DND-41 (cell line): ENCODE measurements around the gene NPTXR.

Source experiments
- ATAC-seq: fragments of 200-7000 bp; cut with Tn5 transposase; 3 replicates; pipeline ENCODE4 v1.9.1; 2021; ENCODE audit warnings: low read depth; ENCODE audit not compliant: insufficient read depth
- DNase-seq: peaks from one replicate; pipeline ENCODE4 v3.0.0-alpha.2; 2020
- H2AFZ ChIP-seq: 2 replicates; pipeline ENCODE4 v1.6.0; 2012; ENCODE audit warnings: low read depth, low read length
- H3K27ac ChIP-seq: 2 replicates; pipeline ENCODE4 v1.5.1; 2012; ENCODE audit warnings: low read length, inconsistent platforms
- H3K27me3 ChIP-seq: fragments of 200-600 bp; sonication (generic); 2 replicates; pipeline ENCODE4 v1.6.0; 2012; ENCODE audit warnings: low read length, mild to moderate bottlenecking, inconsistent platforms; ENCODE audit not compliant: insufficient read depth, poor library complexity
- H3K36me3 ChIP-seq: 2 replicates; pipeline ENCODE4 v1.5.1; 2012; ENCODE audit warnings: low read length, inconsistent platforms; ENCODE audit not compliant: insufficient read depth
- H3K4me1 ChIP-seq: 2 replicates; pipeline ENCODE4 v1.5.1; 2012; ENCODE audit warnings: mild to moderate bottlenecking, low read length; ENCODE audit not compliant: insufficient read depth
- H3K4me2 ChIP-seq: 2 replicates; pipeline ENCODE4 v1.6.0; 2012; ENCODE audit warnings: mild to moderate bottlenecking, moderate library complexity, low read length, inconsistent platforms; ENCODE audit not compliant: insufficient read depth
- H3K4me3 ChIP-seq, 2 experiments: fragments of 200-600 bp in 1 of 2; shearing (Covaris generic) in 1 of 2; 2 replicates each; pipeline ENCODE4 v1.5.1; 2012 to 2016; ENCODE audit warnings: inconsistent platforms in 2 of 2, low read length in 2 of 2, mild to moderate bottlenecking in 2 of 2, low read depth in 1 of 2, moderate library complexity in 1 of 2
- H3K79me2 ChIP-seq: 2 replicates; pipeline ENCODE4 v1.6.0; 2012; ENCODE audit warnings: low read length, inconsistent platforms; ENCODE audit not compliant: insufficient read depth
- H3K9ac ChIP-seq: 2 replicates; pipeline ENCODE4 v1.6.0; 2012; ENCODE audit warnings: low read depth, mild to moderate bottlenecking, inconsistent platforms, low read length, moderate library complexity
- H3K9me3 ChIP-seq: 2 replicates; pipeline ENCODE4 v1.5.1; 2012; ENCODE audit warnings: low read length, moderate library complexity, mild to moderate bottlenecking, inconsistent platforms; ENCODE audit not compliant: insufficient read depth, severe bottlenecking
- H4K20me1 ChIP-seq: 2 replicates; pipeline ENCODE4 v1.6.0; 2012; ENCODE audit warnings: low read length; ENCODE audit not compliant: insufficient read depth
- CTCF ChIP-seq: IDR thresholded peaks from 2 replicates; pipeline ENCODE4 v1.5.1; 2012; ENCODE audit warnings: borderline replicate concordance, low read length, moderate library complexity, mild to moderate bottlenecking; ENCODE audit not compliant: poor library complexity, severe bottlenecking; ENCODE audit errors: extremely low read depth
- EZH2 ChIP-seq: IDR thresholded peaks from 3 replicates; pipeline ENCODE4 v1.6.1; 2012; ENCODE audit warnings: borderline replicate concordance, low read depth, mild to moderate bottlenecking, moderate library complexity, low read length, inconsistent platforms; ENCODE audit not compliant: severe bottlenecking

NPTXR gene

GRCh38 chr22:38843201-38843656, 599 bp downstream of the NPTXR start:
- no peaks in the 10 kb centered on the region for H3K36me3 ChIP-seq
- no peaks in the 10 kb centered on the region for H3K79me2 ChIP-seq
- H3K4me3 ChIP-seq = peak overlapping the region in 1 of 2 experiments; percentile 20; a peak in 1 of 4 replicates
- peak overlapping the region; percentile 53; the same call in 1 of the 2 replicates for H3K4me2 ChIP-seq
- peaks cover 60% of the 10 kb centered on the region for H3K27me3 ChIP-seq
- H3K9me3 ChIP-seq = no peaks in the 10 kb centered on the region
- peak; percentile 54 for DNase-seq
- peak; percentile 89 for ATAC-seq
- H3K9ac ChIP-seq = no peak overlapping the region
- peak; percentile 18 for TF ChIP-seq CTCF
- TF ChIP-seq EZH2 = no peak
- peaks cover 22% of the 10 kb centered on the region for H4K20me1 ChIP-seq
- 0 out of 2 replicates have a peak, but pooled peaks cover 5% of the 10 kb centered on the region for H3K4me1 ChIP-seq
- H3K27ac ChIP-seq = no peak overlapping the region
- no peak overlapping the region for H2AFZ ChIP-seq

- H3K4me3 ChIP-seq = no peak overlapping the region
Measured at GRCh38 chr22:38842512-38843200, 1.2 kb downstream of the NPTXR start.

GRCh38 chr22:38841635-38842034, 2.2 kb downstream of the NPTXR start:
- Histone ChIP-seq H3K27me3 (peaks cover 53% of the 10 kb centered on the region), H4K20me1 (peaks cover 15% of the 10 kb centered on the region), H3K4me3 (no peak overlapping the region), H2AFZ (no peak overlapping the region), H3K9ac (no peak overlapping the region), H3K4me1 (0 out of 2 replicates have a peak, but pooled peaks cover 5% of the 10 kb centered on the region), H3K4me2 (no peak overlapping the region), H3K9me3 (no peaks in the 10 kb centered on the region), H3K36me3 (no peaks in the 10 kb centered on the region), H3K79me2 (no peaks in the 10 kb centered on the region), H3K27ac (no peak overlapping the region)
- ATAC-seq (no peak), DNase-seq (no peak)
- no peak for TF ChIP-seq CTCF
- TF ChIP-seq EZH2 = no peak

More at GRCh38 chr22:38842512-38843200, 1.2 kb downstream of the NPTXR start:
- Histone ChIP-seq H2AFZ (no peak overlapping the region), H3K4me2 (peak overlapping the region; percentile 53; the same call in 1 of the 2 replicates), H3K9me3 (no peaks in the 10 kb centered on the region), H3K4me1 (0 out of 2 replicates have a peak, but pooled peaks cover 5% of the 10 kb centered on the region), H3K27ac (no peak overlapping the region), H4K20me1 (peaks cover 18% of the 10 kb centered on the region), H3K79me2 (no peaks in the 10 kb centered on the region), H3K27me3 (peaks cover 57% of the 10 kb centered on the region), H3K9ac (no peak overlapping the region), H3K36me3 (no peaks in the 10 kb centered on the region)
- TF ChIP-seq CTCF (no peak), EZH2 (peak; percentile 32)
- ATAC-seq (no peak), DNase-seq (no peak)
